Nephron progenitor cell (in vitro differentiated cells): Measurements from ENCODE around the gene RNF220.
"Not testable (repeated sequence)": the region's sequence is repeated elsewhere in the genome, so short reads cannot be mapped to it uniquely, and the experiment has no call there.

Source experiments
- DNase-seq: peaks from one replicate; pipeline ENCODE4 v3.0.0; 2021
- H3K27ac Mint-ChIP-seq: 2 replicates; pipeline ENCODE4 v1.8.0; 2021; ENCODE audit warnings: mild to moderate bottlenecking, moderate library complexity, mixed read lengths
- H3K27me3 Mint-ChIP-seq: 2 replicates; pipeline ENCODE4 v1.8.0; 2021; ENCODE audit warnings: mild to moderate bottlenecking, low read depth, mixed read lengths; ENCODE audit not compliant: poor library complexity
- H3K36me3 Mint-ChIP-seq: 2 replicates; pipeline ENCODE4 v1.8.0; 2021; ENCODE audit warnings: low read depth, mixed read lengths
- H3K4me1 Mint-ChIP-seq: 2 replicates; pipeline ENCODE4 v1.8.0; 2021; ENCODE audit warnings: mixed read lengths
- H3K4me3 Mint-ChIP-seq: 2 replicates; pipeline ENCODE4 v1.8.0; 2021; ENCODE audit warnings: mild to moderate bottlenecking, moderate library complexity, mixed read lengths
- H3K9me3 Mint-ChIP-seq: 2 replicates; pipeline ENCODE4 v1.8.0; 2021; ENCODE audit warnings: mild to moderate bottlenecking, moderate library complexity, mixed read lengths
- TF ChIP-seq, protein P1 (sequence below): fragments of 200-600 bp; sonication (generic); IDR thresholded peaks from 2 replicates; pipeline ENCODE4 v1.5.0; 2021; ENCODE audit warnings: antibody characterized with exemption

RNF220 gene

GRCh38 chr1:44660176-44660575, 255.1 kb downstream of the RNF220 start:
- peaks cover 8% of the 10 kb centered on the region for H3K36me3 Mint-ChIP-seq
- H3K9me3 Mint-ChIP-seq: no peaks in the 10 kb centered on the region
- TF ChIP-seq, protein P1, sequence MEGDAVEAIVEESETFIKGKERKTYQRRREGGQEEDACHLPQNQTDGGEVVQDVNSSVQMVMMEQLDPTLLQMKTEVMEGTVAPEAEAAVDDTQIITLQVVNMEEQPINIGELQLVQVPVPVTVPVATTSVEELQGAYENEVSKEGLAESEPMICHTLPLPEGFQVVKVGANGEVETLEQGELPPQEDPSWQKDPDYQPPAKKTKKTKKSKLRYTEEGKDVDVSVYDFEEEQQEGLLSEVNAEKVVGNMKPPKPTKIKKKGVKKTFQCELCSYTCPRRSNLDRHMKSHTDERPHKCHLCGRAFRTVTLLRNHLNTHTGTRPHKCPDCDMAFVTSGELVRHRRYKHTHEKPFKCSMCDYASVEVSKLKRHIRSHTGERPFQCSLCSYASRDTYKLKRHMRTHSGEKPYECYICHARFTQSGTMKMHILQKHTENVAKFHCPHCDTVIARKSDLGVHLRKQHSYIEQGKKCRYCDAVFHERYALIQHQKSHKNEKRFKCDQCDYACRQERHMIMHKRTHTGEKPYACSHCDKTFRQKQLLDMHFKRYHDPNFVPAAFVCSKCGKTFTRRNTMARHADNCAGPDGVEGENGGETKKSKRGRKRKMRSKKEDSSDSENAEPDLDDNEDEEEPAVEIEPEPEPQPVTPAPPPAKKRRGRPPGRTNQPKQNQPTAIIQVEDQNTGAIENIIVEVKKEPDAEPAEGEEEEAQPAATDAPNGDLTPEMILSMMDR: no peak
- H3K27me3 Mint-ChIP-seq: peaks cover 31% of the 10 kb centered on the region
- no peak overlapping the region for H3K27ac Mint-ChIP-seq
- DNase-seq: no peak
- peaks cover 56% of the 10 kb centered on the region for H3K4me1 Mint-ChIP-seq
- H3K4me3 Mint-ChIP-seq: no peak overlapping the region

- Mint-ChIP-seq H3K27me3 (peaks cover 24% of the 10 kb centered on the region), H3K27ac (peak overlapping the region; percentile 59), H3K9me3 (no peaks in the 10 kb centered on the region), H3K4me1 (peaks cover 43% of the 10 kb centered on the region), H3K4me3 (no peak overlapping the region), H3K36me3 (peaks cover 8% of the 10 kb centered on the region)
- DNase-seq: peak; percentile 64
- TF ChIP-seq, protein P1: no peak
These were observed 257.0 kb downstream of the RNF220 start for GRCh38 chr1:44661781-44662682.

DNA sequence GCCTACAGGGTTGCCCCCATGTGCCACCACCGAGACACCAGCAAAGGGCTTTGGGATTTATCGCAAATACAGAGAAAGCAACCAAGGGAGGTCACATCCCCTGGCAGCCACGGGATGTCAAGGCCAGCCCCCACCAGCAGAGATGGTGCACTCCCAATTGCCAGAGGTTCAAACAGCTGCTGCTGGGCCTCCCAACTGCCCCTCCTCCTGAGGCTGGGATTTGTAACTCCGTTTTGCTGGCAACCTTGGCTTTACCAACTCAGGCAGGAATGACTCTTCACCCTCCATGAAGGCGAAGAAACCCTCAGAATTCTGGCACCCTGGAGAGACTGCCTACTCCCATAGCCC, 257.6 kb downstream of the RNF220 start:
- Mint-ChIP-seq H3K27me3 (peaks cover 20% of the 10 kb centered on the region), H3K9me3 (no peaks in the 10 kb centered on the region), H3K36me3 (peaks cover 5% of the 10 kb centered on the region), H3K27ac (no peak overlapping the region), H3K4me1 (peaks cover 43% of the 10 kb centered on the region), H3K4me3 (no peak overlapping the region)
- TF ChIP-seq, protein P1: no peak
- DNase-seq: no peak

DNA sequence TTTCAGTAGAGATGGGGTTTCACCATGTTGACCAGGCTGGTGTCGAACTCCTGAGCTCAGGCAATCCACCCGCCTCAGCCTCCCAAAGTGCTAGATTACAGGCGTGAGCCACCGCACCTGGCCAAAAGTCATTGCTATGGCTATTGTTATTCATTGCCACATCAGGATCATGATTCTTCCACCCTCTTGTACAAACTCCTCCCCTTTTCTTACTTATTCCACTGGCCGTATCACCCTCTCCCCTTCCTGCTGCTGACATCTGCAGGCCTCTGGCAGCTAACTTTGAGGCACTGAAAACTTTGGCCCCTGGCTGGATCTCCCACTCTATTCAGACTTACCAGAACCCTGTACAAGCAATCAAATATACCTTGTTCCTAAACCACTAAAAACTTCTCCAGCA, 258.4 kb downstream of the RNF220 start:
- Mint-ChIP-seq H3K9me3 (no peaks in the 10 kb centered on the region), H3K27ac (no peak overlapping the region), H3K4me1 (peaks cover 36% of the 10 kb centered on the region), H3K4me3 (peak overlapping the region; percentile 9), H3K36me3 (peaks cover 5% of the 10 kb centered on the region), H3K27me3 (peaks cover 18% of the 10 kb centered on the region)
- TF ChIP-seq, protein P1: no peak
- no peak for DNase-seq

DNA sequence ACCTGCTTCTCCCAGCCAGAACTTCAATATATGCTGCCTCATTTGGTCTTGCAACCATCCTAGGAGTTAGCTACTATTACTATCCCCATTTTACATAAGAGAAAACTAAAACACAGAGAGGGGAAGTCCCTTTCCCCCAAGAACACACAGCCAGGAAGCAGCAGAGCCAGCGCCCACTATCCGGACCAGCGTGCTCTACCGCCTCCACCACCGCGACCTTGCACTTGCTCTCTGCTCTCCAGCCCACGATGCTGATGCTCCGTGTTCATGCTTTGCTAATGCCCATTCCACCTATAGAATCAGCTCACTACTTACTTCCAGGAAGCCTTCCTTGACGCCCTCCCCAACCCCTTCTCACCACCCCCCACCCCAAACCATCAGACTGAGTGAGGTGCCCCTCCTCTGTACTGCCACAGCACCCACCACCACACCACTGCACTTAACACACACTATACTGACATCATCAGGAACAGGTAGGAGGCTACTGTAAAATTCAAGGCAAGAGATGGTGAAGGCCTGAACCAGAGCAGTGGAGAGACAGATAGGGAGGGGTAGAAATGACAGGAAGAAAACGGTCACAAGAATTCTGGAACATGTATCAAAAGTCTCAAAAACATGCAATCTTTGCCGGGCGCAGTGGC, 259.8 kb downstream of the RNF220 start:
- DNase-seq: no peak
- Mint-ChIP-seq H3K36me3 (peaks cover 5% of the 10 kb centered on the region), H3K9me3 (no peaks in the 10 kb centered on the region), H3K27me3 (peaks cover 13% of the 10 kb centered on the region), H3K4me3 (no peak overlapping the region), H3K27ac (no peak overlapping the region), H3K4me1 (peaks cover 33% of the 10 kb centered on the region)
- TF ChIP-seq, protein P1: no peak

DNA sequence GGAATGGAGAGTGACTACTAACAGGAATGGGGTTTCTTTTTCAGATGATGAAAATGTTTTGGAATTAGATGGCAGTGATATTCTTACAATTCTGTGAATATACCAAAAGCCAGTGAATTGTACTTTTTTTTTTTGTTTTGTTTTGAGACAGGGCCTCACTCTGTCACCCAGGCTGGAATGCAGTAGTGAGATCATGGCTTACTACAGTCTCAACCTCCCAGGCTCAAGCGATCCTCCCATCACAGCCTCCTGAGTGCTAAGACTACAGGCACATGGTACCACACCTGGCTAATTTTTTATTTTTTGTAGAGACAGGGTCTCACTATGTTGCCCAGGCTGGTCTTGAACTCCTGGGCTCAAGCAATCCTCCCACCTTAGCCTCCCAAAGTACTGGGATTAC, 261.7 kb downstream of the RNF220 start:
- not testable (repeated sequence) for DNase-seq, H3K27ac Mint-ChIP-seq, H3K9me3 Mint-ChIP-seq, H3K4me3 Mint-ChIP-seq
- H3K4me1 Mint-ChIP-seq: peaks cover 38% of the 10 kb centered on the region
- H3K36me3 Mint-ChIP-seq: peaks cover 14% of the 10 kb centered on the region
- peaks cover 19% of the 10 kb centered on the region for H3K27me3 Mint-ChIP-seq
